Measurements from ENCODE around the gene MTHFS.

MTHFS gene

DNA sequence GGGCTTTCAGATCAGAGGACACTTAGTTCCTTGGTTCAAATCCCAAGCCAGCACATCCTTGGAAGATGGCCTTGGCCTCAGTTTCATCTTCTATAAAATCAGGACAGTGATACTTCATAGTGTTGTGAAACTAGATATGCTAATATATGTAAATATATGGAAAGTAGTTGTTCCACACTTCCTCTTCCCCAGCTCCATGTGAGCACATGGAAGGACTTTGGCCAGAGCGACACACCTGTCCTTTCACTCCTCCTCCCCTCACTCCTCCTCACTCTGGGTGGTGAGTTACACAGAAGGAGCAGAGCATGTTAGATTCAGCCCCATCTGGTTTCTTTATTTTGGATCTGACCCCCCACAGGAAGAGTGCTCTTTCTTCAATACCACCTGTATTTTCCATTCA lies 65.2 kb downstream of the MTHFS start:
- Mint-ChIP-seq H3K4me3 (no peak overlapping the region), H3K9me3 (no peaks in the 10 kb centered on the region), H3K4me1 (ENCODE audit: low read depth) (peaks cover 8% of the 10 kb centered on the region)

DNA sequence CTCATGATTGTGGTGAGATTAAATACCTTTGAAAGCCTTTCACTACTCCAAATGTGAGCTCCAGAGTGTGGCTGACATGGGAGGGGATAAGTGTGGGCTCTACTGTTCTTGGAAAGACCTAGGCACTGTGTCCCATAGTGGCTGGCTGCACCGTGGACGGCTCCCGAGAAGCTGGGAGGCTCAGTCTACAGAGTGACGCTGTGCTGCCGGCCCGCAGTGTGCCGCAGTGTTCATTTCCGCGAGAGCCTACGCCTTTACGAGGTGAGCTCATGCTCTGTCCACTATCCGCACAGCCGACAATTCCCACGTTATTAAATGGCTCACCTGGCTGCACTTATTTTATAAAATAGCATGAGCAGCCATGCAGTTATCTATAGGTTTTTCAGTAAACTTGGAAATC lies 66.9 kb downstream of the MTHFS start:
- Mint-ChIP-seq H3K4me3 (no peak overlapping the region), H3K4me1 (ENCODE audit: low read depth) (peaks cover 8% of the 10 kb centered on the region), H3K27me3 (ENCODE audit: low read depth) (no peaks in the 10 kb centered on the region), H3K27ac (no peak overlapping the region), H3K9me3 (no peaks in the 10 kb centered on the region), H3K36me3 (ENCODE audit: low read depth) (peaks cover 7% of the 10 kb centered on the region)

More for the DNA sequence above, 65.2 kb downstream of the MTHFS start:
- peaks cover 10% of the 10 kb centered on the region for H3K36me3 Mint-ChIP-seq (ENCODE audit: low read depth)
- H3K27ac Mint-ChIP-seq: no peak overlapping the region
- H3K27me3 Mint-ChIP-seq (ENCODE audit: low read depth): no peaks in the 10 kb centered on the region

DNA sequence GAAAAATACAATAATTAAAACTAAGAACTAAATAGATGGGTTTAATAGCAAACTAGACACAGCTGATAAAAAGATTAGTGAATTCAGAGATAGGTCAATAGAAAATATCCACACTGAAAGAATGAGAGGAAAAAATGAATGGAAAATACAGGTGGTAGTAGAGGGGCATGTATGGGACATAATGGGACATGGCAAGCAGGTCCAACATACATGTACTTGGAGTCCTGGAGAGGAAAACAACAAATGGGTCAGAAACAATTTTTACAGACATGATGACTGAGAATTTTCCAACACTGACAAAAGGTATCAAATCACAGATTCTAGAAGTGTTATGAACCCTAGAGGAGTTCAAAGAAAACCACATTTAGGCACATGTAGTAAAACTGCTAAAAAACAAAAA lies 68.4 kb downstream of the MTHFS start:
- no peaks in the 10 kb centered on the region for H3K27me3 Mint-ChIP-seq (ENCODE audit: low read depth)
- peaks cover 8% of the 10 kb centered on the region for H3K4me1 Mint-ChIP-seq (ENCODE audit: low read depth)
- no peak overlapping the region for H3K4me3 Mint-ChIP-seq
- peaks cover 2% of the 10 kb centered on the region for H3K36me3 Mint-ChIP-seq (ENCODE audit: low read depth)
- no peak overlapping the region for H3K27ac Mint-ChIP-seq
- H3K9me3 Mint-ChIP-seq: no peaks in the 10 kb centered on the region

DNA sequence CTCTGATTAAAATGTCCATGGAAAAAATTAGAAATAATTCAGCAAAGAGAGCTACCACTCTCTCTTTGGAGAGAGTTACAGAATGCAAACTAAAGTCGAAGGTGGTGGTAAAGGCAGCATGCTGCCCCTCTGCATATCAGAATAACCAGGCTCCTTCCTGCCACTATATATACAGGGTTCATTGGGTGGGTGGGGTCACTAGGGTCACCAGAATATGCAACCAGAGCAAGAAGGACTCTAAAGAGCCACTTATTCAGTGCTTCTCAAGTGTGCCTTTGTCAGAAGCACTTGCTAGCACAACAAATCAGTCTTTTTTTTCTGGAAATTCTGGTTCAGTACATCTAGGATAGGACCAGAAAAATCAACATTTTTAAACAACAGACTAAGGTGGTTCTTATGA lies 70.0 kb downstream of the MTHFS start:
- Mint-ChIP-seq H3K4me1 (ENCODE audit: low read depth) (no peaks in the 10 kb centered on the region), H3K36me3 (ENCODE audit: low read depth) (no peaks in the 10 kb centered on the region), H3K27me3 (ENCODE audit: low read depth) (no peaks in the 10 kb centered on the region), H3K4me3 (no peak overlapping the region), H3K9me3 (no peaks in the 10 kb centered on the region), H3K27ac (no peak overlapping the region)

DNA sequence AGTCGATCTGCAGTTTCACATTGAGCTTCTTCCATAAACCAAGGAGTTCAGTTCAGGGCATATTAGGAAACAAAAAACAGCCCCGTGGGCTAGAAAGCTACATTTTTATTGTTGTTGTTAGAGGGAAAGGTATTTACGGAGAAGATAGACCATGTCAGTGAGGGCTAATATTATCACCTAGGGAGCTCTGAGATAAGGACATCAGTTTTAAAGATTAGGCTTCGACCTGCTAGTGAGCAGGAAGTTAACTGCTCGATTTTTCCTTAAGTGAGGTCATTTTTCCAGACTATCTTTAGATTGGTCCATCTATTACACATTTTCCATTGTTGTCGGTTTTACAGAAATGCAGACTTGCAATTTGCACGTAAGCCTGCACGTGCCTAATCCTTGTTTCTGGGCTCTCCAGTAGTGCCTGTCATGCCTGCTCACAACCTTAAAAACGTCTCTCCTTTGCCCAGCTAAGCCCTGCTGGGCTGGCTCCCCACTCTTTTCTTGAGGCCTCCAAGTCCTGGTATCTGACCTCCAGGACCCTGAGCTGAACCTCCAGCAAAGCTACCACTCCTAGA lies 72.6 kb downstream of the MTHFS start:
- no peak overlapping the region for H3K27ac Mint-ChIP-seq

DNA sequence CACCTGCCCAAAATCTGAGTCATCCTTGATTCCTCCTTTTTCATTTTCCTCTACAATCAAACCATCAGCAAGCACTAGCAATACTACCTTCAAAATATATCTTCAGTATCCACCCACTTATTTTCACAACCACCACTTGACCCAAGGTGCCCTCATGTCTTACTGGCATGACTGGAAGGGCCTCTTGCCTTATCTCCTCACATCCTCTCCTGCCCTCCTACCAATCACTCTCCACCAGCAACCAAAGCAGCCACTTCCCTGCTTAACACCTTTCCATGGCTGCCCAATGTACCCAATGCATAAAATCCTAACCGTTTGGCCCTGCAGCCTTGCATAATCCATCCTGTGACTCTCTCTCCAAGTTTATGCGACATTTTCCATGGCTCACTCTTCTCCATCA lies 76.0 kb downstream of the MTHFS start:
- Mint-ChIP-seq H3K36me3 (ENCODE audit: low read depth) (no peaks in the 10 kb centered on the region), H3K27me3 (ENCODE audit: low read depth) (no peaks in the 10 kb centered on the region), H3K4me1 (ENCODE audit: low read depth) (no peaks in the 10 kb centered on the region), H3K9me3 (peaks cover 17% of the 10 kb centered on the region), H3K27ac (no peak overlapping the region), H3K4me3 (no peak overlapping the region)

More for the DNA sequence above, 72.6 kb downstream of the MTHFS start:
- no peak overlapping the region for H3K4me3 Mint-ChIP-seq
- no peaks in the 10 kb centered on the region for H3K27me3 Mint-ChIP-seq (ENCODE audit: low read depth)
- no peaks in the 10 kb centered on the region for H3K4me1 Mint-ChIP-seq (ENCODE audit: low read depth)
- no peaks in the 10 kb centered on the region for H3K36me3 Mint-ChIP-seq (ENCODE audit: low read depth)
- H3K9me3 Mint-ChIP-seq: peaks cover 13% of the 10 kb centered on the region

DNA sequence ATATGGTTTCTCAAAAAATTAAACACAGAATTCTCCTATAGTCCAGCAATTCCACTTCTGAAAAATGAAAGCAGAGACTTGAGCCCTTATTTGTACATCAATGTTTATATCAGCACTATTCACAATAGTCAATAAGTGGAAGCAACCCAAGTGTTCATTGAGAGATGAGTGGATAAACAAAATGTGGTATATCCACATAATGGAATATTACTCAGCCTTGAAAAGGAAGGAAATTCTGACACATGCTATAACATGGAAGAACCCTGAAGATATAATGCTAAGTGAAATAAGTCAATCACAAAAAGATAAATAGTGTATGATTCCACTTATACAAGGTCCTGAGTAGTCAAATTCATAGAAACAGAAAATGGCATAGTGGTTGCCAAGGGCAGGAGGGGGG lies 76.6 kb downstream of the MTHFS start:
- peaks cover 17% of the 10 kb centered on the region for H3K9me3 Mint-ChIP-seq
- H3K4me1 Mint-ChIP-seq (ENCODE audit: low read depth): no peaks in the 10 kb centered on the region
- H3K4me3 Mint-ChIP-seq: no peak overlapping the region
- H3K27me3 Mint-ChIP-seq (ENCODE audit: low read depth): no peaks in the 10 kb centered on the region
- no peaks in the 10 kb centered on the region for H3K36me3 Mint-ChIP-seq (ENCODE audit: low read depth)
- H3K27ac Mint-ChIP-seq: no peak overlapping the region

DNA sequence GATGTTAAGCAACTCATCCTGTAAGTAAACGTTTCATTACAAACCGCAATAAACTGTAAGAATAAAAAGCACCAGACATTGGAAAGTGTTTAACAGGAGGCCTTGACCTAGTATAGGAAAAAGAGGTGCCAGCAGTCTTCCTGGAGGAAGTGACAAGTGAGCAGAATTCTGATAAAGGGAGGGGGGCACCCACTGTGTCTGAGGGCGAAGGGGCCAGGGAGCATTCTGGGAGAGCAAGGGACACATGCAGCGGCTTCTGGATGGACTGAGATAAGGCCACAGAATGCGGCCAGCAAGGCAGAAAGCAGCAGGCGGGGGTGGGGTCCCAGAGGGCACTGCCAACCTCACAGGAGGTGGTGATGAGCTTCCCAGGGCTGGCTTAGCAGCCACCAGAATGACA lies 80.2 kb downstream of the MTHFS start:
- Mint-ChIP-seq H3K27me3 (ENCODE audit: low read depth) (no peaks in the 10 kb centered on the region), H3K4me3 (no peak overlapping the region), H3K27ac (no peak overlapping the region), H3K4me1 (ENCODE audit: low read depth) (no peaks in the 10 kb centered on the region), H3K36me3 (ENCODE audit: low read depth) (no peaks in the 10 kb centered on the region), H3K9me3 (peaks cover 17% of the 10 kb centered on the region)

DNA sequence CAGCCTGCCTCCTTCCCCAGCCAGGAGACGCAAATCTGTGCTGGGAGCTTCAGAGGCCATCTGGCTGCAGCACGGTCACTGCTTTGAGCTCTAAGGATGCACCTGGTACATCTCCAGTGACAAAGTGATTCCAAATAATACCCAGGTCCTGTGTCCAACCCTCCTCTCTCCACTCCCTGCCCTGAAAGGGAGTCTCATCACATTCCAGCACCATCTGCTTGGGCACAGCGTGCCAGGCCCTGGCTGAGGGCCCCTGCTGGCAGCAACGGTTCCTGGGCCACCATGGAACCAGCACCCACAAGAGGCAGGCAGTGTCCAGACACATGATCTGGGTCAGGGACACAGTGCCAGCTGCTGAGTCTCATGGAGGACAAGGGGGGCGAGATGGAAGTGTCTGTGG lies 81.3 kb downstream of the MTHFS start:
- H3K27me3 Mint-ChIP-seq (ENCODE audit: low read depth): no peaks in the 10 kb centered on the region
- no peaks in the 10 kb centered on the region for H3K4me1 Mint-ChIP-seq (ENCODE audit: low read depth)
- peaks cover 8% of the 10 kb centered on the region for H3K9me3 Mint-ChIP-seq
- no peaks in the 10 kb centered on the region for H3K36me3 Mint-ChIP-seq (ENCODE audit: low read depth)
- H3K27ac Mint-ChIP-seq: no peak overlapping the region
- no peak overlapping the region for H3K4me3 Mint-ChIP-seq

DNA sequence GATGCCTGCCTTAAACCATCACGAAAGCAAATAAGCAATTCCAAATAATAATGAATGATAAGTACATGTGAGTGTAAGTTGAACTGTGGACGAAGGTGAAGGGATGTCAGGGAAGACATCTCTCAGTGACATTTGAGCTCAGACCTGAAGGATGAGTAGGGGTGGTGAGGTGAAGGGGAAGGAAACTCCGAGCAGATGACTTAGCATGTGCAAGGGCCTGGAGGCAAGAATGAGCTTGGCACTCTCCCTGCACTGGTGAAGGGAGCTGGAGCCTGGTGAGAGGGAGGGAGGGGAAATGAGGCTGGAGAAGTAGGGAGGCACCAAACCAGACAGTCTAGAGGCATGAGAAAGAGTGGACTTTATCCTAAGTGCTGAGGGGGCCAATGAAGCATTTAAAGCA lies 84.3 kb downstream of the MTHFS start:
- H3K9me3 Mint-ChIP-seq: no peaks in the 10 kb centered on the region
- H3K4me1 Mint-ChIP-seq (ENCODE audit: low read depth): no peaks in the 10 kb centered on the region
- H3K36me3 Mint-ChIP-seq (ENCODE audit: low read depth): no peaks in the 10 kb centered on the region
- no peak overlapping the region for H3K27ac Mint-ChIP-seq
- H3K27me3 Mint-ChIP-seq (ENCODE audit: low read depth): no peaks in the 10 kb centered on the region
- H3K4me3 Mint-ChIP-seq: no peak overlapping the region

DNA sequence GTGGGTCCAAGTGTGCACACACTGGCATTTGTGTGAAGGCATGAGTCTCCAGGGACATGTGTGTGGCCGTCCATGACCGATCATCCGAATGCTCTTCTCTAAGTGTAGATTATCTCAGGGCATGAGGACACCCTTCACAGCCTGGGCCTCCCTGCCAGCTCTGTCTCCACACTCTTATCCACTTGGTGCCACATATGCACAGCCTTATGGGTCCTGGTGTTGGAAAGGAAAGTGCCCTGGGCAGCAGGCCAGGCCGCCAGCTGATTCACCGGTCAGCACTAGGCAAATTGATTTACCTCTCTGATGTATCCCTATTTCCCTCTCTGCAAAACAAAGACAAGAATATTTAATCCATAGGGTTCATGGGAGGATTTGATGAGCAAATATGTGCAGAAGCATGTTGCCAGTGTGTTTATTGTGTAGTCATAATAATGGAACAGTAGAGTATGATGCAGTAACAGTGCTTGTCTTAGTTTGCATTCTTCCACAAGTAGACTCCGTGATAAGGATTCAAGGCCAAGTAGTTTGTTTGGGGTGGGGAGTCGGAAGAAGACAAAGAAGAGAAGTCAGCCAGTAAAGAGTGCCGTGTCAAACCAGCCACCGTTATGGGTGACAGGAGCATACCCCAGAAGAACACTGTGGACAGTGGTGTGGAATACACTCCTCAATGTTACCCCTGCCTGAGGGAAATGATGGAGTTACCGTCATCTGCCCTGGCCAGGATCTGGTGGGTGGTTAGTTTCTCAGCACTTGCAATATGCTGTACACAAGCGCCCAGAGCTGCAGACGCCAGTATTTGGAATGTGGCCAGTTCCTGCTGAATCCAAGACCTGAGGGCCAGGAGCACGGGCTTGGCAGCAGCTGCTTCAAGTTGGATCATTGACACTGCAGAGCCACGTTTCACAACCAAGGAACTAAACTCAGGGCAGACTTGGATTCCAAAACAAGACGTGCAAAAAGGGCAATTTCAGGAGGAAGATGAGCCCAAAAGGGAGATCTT lies 85.1 kb downstream of the MTHFS start:
- no peaks in the 10 kb centered on the region for H3K27me3 Mint-ChIP-seq (ENCODE audit: low read depth)
- H3K27ac Mint-ChIP-seq: no peak overlapping the region
- H3K9me3 Mint-ChIP-seq: no peaks in the 10 kb centered on the region
- no peaks in the 10 kb centered on the region for H3K36me3 Mint-ChIP-seq (ENCODE audit: low read depth)
- no peaks in the 10 kb centered on the region for H3K4me1 Mint-ChIP-seq (ENCODE audit: low read depth)
- H3K4me3 Mint-ChIP-seq: no peak overlapping the region

DNA sequence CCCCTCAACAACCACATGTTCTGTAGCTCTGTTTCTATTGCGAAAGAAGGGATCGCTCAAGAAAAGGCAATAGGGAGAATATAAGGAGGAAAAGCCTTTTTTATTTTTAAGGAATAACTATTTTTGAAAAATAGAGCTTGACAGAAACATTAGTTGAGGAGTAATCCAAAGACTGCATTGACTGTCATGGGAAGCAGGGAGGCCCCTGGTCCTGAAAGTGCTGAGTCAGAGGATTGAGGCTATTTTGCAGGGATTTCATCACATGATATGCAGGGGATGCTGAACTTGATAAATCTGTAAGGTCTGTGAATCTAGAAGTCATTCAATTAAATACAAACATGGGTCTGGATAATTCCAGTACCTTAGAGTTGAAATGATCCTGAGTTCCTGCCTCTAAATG lies 92.0 kb downstream of the MTHFS start:
- Mint-ChIP-seq H3K4me1 (ENCODE audit: low read depth) (no peaks in the 10 kb centered on the region), H3K36me3 (ENCODE audit: low read depth) (no peaks in the 10 kb centered on the region), H3K27me3 (ENCODE audit: low read depth) (peaks cover 5% of the 10 kb centered on the region), H3K27ac (no peak overlapping the region), H3K9me3 (no peaks in the 10 kb centered on the region), H3K4me3 (no peak overlapping the region)

DNA sequence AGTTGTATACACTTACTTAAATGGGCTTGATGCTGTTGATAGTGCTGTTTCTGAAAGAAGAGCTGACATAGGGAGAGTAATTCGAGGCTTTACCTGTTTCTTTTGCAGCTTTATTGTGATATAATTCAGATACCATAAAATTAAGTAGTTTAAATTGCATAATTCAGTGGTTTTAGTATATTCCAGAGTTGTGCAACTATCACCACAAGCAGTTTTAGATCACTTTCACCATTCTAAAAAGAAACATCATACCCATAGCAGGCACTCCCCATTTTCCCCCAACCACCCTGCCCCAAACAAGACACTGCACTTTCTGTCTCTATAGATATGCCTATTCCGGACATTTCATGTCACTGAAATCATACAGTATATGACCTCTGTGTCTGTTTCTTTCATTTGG lies 98.5 kb downstream of the MTHFS start:
- Mint-ChIP-seq H3K4me3 (no peak overlapping the region), H3K27me3 (ENCODE audit: low read depth) (peaks cover 4% of the 10 kb centered on the region), H3K36me3 (ENCODE audit: low read depth) (no peaks in the 10 kb centered on the region), H3K4me1 (ENCODE audit: low read depth) (no peaks in the 10 kb centered on the region), H3K27ac (no peak overlapping the region), H3K9me3 (no peaks in the 10 kb centered on the region)

All from T-helper 1 cell treated with Interleukin-12 subunit alpha and Interleukin-12 subunit beta and Interleukin-4 antibody, amounts not matched to agents 30 μg/mL and 1 μg/mL, for 36 hours (primary cell).